Measurements from ENCODE around the gene RNASE12.

DNA sequence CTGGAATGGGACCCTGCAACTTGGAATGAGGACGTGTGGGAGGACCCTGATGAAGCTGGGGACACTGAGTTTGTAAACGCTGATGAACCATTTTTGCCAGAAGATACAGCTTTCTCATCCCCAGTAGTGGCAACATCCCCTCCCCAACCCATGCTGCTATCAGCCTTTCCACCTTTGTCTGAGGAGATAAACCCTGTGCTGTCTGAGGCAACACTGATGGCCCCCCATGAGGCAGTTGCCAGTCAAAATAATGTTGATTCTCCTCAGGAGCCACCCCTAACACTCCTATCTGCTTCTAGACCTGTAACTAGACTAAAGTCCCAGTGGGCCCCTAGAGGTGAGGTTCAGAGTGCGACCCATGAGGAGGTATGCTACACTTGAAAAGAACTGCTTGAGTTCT lies 22.8 kb downstream of the RNASE12 start:
- no peak for TF ChIP-seq ZNF621 (tag by site-specific recombination; IDR thresholded peaks at IDR 0.05)
- no peak for TF ChIP-seq ZNF843 (tag by site-specific recombination; IDR thresholded peaks at IDR 0.05)
- TF ChIP-seq, protein P1, sequence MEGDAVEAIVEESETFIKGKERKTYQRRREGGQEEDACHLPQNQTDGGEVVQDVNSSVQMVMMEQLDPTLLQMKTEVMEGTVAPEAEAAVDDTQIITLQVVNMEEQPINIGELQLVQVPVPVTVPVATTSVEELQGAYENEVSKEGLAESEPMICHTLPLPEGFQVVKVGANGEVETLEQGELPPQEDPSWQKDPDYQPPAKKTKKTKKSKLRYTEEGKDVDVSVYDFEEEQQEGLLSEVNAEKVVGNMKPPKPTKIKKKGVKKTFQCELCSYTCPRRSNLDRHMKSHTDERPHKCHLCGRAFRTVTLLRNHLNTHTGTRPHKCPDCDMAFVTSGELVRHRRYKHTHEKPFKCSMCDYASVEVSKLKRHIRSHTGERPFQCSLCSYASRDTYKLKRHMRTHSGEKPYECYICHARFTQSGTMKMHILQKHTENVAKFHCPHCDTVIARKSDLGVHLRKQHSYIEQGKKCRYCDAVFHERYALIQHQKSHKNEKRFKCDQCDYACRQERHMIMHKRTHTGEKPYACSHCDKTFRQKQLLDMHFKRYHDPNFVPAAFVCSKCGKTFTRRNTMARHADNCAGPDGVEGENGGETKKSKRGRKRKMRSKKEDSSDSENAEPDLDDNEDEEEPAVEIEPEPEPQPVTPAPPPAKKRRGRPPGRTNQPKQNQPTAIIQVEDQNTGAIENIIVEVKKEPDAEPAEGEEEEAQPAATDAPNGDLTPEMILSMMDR (tag by site-specific recombination; IDR thresholded peaks at IDR 0.05), result no peak

Measured in HEK293 (cell line).